Bronchial epithelial cell (primary cell): ENCODE results near the gene INTS12. TPM values are rescaled to one million over a fixed set of nuclear protein-coding genes. Genes with fewer than 3 reads are reported as not detected.

ENCODE experiments used
- DNase-seq: peaks from one replicate; pipeline ENCODE4 v3.0.0-alpha.2; 2010; ENCODE audit warnings: low read depth
- FAIRE-seq: peaks from 2 replicates; lab custom pipeline; 2011; peaks lifted over from hg19 to GRCh38; lab: Jason Lieb, UNC
- H3K27me3 ChIP-seq: 2 replicates; pipeline ENCODE4 v1.5.1; 2011; ENCODE audit warnings: low read length; ENCODE audit not compliant: control insufficient read depth, insufficient read depth
- H3K36me3 ChIP-seq: 2 replicates; pipeline ENCODE4 v1.5.1; 2011; ENCODE audit warnings: low read length; ENCODE audit not compliant: control insufficient read depth, insufficient read depth
- H3K4me3 ChIP-seq: 2 replicates; pipeline ENCODE4 v1.5.1; 2011; ENCODE audit warnings: mild to moderate bottlenecking, low read depth, low read length, control low read depth
- CTCF ChIP-seq: IDR thresholded peaks from 2 replicates; pipeline ENCODE4 v1.5.1; 2011; ENCODE audit warnings: mild to moderate bottlenecking, moderate library complexity, low read length, control low read depth, inconsistent platforms; ENCODE audit not compliant: insufficient read depth, severe bottlenecking
- total RNA-seq: library from RNA; depleted of rRNA; stranded (reverse); fragments of >200 nt; gene quantifications from 2 replicates; pipeline ENCODE4 v1.2.1, GENCODE V29; 2014

Gene INTS12
- total RNA-seq, 1 donor from 2014 or later = 24.7 TPM

GRCh38 chr4:105651884-105652283, 56.6 kb downstream of the INTS12 start:
- no peak overlapping the region for H3K4me3 ChIP-seq
- H3K36me3 ChIP-seq = no peaks in the 10 kb centered on the region
- TF ChIP-seq CTCF = no peak
- FAIRE-seq = no peak
- no peaks in the 10 kb centered on the region for H3K27me3 ChIP-seq
- no peak for DNase-seq

DNA sequence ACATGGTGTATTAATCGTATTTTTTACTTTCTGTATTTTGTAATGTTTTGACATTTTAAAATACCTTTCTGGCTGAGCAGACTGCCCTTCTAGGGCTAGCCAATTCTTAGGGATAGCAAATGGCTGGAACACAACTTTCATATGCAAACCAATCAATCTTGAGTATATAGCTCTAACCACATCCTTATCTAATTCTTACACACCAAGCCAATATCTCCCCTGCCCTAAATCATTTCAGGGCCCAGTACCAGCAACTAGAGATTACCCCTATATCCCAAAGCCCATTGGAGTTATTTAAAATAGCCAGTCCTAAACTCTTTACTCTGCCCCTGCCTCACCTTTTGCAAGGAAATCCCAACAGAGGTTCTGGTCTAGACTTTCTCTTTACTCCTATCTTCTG, 58.3 kb downstream of the INTS12 start:
- H3K36me3 ChIP-seq = no peaks in the 10 kb centered on the region
- no peak for TF ChIP-seq CTCF
- FAIRE-seq = no peak
- H3K4me3 ChIP-seq = no peak overlapping the region
- no peak for DNase-seq
- no peaks in the 10 kb centered on the region for H3K27me3 ChIP-seq

DNA sequence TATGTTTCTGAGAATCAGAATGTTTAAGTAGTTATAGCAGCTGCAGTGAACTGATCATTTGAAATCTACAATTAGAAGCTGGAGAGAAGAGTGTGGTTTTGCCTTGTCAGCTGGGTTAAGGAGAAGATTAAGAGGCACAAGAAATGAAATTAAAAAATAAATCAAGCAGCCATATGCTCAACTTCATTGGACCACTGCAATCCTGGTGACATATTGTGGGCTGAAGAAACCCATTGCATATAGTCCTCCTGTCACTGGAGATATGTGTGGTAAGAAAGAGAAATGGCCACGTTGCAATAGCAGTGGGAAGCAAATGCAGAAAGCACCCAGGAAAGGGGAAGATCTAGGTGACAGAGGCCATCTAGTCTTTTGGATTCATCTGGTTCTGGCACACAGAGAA, 63.0 kb downstream of the INTS12 start:
- DNase-seq (no peak), FAIRE-seq (no peak)
- no peaks in the 10 kb centered on the region for H3K36me3 ChIP-seq
- no peak for TF ChIP-seq CTCF
- no peak overlapping the region for H3K4me3 ChIP-seq
- no peaks in the 10 kb centered on the region for H3K27me3 ChIP-seq

DNA sequence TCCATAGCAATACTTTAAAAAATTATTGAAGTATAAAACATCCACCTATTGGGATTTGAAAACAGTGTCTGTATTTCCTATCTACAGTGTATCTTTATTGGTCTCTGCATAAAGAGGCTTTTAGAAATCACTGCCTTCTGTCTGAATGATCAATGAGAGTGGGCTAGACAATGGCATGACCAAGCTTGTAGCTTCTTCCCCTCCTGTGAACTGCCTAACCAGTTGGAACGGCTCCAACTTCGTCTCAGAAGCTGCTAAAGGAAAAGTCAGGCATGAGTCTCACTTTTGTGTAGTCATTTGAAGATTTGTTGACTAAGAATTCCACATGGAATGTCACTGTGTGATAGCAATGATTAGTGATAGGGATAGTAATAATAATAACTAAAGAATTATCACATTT, 64.2 kb downstream of the INTS12 start:
- FAIRE-seq (no peak), DNase-seq (peak; percentile 86)
- H3K36me3 ChIP-seq = no peaks in the 10 kb centered on the region
- H3K4me3 ChIP-seq = no peak overlapping the region
- no peak for TF ChIP-seq CTCF
- H3K27me3 ChIP-seq = no peaks in the 10 kb centered on the region

GRCh38 chr4:105641845-105642244, 66.6 kb downstream of the INTS12 start:
- Histone ChIP-seq H3K36me3 (no peaks in the 10 kb centered on the region), H3K4me3 (no peak overlapping the region), H3K27me3 (no peaks in the 10 kb centered on the region)
- DNase-seq = peak; percentile 56
- TF ChIP-seq CTCF = no peak
- FAIRE-seq = no peak

- TF ChIP-seq CTCF = no peak
- FAIRE-seq = no peak
- H3K36me3 ChIP-seq = no peaks in the 10 kb centered on the region
- no peaks in the 10 kb centered on the region for H3K27me3 ChIP-seq
- DNase-seq = peak; percentile 26
- H3K4me3 ChIP-seq = no peak overlapping the region
Observed at GRCh38 chr4:105637408-105638176, 70.9 kb downstream of the INTS12 start.
